Measurements from ENCODE around the gene ABCB4.
A peak's percentile ranks its signal among the peaks of the same experiment; 100 is the strongest.

The ABCB4 gene

DNA sequence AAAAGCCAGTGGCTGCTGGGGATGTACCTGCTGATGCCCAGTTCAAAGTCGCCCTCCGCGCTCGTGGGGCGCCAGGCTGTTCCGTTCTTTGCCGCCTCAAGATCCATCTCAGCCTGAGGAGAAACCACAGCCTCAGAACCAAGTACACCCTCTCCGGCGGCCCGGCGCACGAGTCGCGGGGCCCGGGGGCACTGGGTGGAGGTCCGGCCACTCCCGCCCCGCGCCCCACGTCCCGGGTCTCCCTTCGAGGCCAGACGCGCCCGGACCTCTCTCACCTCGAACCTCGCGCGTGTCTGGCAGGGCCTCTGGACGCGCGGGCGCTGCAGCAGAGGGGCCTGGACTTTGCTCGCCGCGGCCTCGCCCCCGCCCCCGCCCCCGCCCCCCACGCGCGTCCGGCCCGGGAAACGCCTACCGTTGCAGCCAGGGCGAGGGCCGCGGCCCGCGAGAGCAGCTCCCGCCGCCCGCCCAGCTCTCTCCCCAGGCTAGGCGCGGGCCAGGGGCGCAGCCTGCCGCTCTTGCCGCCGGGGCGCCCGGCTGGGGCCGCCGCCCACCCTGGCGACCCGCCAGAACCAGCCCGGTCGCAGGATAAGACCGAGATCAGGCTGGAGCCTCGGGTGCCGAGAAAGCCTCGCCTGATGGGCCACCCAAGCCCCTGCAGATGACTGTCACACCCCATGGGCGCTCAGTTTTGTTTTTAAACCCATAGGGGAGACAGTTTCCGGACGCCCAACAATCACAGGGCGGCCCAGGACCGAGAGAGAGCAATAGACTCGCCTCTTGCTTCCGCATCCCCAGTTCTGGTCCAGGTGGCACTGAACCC lies at the start of gene ABCB4:
ABCB4 (minus strand) TSS at position 322 of the 820 bp plus-strand sequence; CDS start at position 107, 215 bp downstream.
- peak; percentile 10 for DNase-seq

DNA sequence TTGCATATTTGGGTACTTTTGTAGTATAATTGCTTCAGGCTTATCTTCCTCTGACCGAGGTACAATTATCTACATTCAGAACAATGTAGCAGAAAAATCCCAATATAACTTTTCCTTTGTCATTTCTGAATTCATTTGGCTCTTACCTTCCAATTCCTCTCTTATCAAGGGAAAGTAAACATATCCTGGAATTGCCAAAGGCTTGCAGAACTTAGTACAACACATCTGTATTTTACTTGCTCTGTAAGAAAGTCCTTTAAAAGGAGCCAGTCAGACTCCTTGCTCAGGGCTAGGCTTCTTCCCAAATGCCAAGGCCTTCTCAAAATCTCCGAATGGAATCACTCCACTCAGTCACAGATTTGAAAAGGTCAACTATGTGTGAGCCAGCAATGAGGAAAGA lies 43.3 kb upstream of the ABCB4 start:
- DNase-seq = no peak

DNA sequence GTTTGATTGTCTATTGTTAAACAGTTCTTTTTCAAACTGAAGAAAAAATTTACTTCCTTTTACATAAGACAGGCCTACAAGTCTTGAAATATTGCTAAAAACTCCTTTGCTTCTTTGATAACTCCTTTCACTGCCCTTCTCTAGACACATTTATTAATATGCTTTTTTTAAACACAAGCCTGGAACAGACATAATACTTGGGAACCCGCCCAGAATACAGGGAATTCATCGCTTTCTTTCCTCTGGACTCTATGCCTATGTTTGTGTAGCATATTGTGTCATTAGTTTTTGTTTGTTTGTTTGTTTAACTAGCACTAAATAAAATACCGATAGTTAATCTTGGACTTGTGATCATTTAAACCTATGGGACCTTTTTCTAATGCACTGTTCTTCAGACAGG lies 42.4 kb upstream of the ABCB4 start:
- no peak for DNase-seq

DNA sequence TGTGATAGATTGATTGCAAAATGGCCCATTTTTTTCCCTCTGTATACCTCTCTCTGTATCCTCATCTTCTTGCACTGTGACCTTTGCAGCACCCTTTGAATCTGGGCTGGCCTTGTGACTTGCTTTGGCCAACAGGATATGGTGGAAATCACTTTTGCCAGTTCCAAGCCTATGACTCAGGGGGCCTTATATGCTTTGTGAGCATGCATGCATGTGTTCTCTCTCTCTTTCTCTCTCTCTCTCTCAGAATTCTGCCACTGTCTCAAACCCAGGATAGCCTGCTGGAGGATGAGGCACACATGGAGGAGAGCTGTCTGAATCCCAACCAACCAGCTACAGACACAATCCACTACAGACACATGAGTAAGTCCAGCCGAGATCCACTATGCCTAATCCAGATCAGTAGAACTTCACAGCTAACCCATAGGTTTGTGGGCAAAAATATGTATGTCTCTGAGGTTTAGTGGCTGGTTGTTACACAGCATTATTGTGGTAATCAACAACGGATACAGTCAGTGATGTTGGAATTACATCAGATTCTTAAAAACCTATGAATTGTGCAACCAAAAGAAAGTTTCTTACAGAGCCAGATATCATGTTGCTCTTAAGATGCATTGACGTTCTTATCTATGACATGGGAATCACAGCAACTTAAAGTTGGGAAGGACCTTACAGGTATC lies 41.8 kb upstream of the ABCB4 start:
- no peak for DNase-seq

DNA sequence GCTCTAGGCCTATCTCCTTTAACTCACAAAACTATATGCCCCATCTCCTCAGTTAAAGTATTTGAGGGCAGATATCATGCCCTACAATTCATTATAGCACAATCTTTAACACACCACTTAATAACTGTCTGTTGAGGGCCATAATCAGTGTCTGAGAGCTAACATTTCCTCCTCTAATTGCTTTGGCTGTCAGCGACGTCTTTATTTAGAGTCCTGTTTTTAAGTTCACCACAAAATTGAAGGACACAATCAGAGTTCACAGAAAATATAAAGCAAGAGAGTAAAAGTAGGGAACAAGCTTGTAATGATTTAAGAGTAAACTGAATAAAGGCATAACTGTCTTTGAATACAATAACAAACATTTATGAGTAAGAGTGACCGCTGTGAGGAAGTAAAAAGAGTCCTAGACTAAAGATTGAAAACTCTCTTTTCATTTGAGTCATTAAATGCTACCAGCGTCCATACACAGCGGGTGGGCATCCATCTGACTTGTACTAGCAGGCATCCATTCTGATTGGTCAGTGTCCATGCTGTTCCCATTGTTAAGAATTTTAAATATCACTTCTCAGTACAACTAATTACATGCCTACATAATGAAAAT lies 38.4 kb upstream of the ABCB4 start:
- DNase-seq = no peak

DNA sequence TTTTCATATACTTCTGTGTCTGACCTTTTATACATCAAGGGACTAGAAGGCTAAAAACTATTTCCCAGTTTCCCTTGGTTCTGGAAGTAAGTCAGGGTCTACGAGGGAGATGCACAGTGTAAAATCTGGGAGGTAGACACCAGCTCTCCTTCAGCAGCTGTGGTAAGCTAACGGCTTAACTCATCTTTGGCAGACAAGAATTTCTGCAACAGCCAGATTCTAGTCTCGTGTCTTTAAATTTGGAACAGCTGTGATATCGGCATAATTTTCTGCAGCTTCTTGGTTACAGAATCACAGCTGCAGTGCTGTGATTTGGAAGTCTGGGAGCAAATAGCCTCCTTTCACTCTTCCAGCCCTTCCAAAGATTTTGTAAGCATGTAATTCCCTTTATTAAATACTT lies 37.4 kb upstream of the ABCB4 start:
- DNase-seq = no peak

DNA sequence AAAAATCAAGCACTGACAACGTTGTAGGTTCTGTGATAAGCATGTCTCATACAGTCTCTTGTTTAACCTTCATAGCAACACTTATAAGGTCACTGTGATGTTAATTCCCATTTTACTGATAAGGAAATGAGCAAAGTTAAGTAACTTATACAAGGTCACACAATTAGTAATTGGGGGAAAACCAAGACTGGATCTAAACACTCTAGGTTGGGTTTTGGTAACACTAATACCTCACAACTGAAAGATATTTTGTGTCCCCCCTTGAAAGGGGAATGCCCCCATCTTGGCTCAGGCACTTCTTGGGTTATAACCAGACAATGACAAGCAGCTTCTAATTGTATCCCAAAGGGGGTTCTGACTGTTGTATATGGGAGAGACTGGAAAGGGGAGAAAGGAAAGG lies 36.0 kb upstream of the ABCB4 start:
- DNase-seq = no peak

DNA sequence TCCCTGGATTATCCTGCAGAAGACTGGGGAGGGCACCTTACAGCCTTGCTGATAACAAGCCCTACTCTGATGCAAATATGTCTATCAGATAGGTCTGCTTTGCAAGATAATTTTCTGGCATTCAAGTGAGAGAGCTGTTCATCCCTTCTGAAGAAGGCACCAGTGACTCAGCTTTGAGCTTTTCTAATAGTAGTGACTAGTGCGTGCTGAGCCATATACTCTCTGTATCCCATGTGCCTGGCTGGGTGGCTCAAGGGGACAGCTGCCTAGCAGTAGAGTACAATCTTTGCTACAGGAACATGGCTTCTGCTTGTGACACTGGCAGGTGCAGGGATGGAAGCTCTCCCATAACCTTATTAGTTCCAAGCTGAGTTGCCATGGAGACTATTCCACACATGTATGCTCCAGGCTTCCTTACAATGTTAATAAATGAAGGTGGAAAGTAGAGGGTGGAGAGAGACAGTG lies 35.0 kb upstream of the ABCB4 start:
- peak; percentile 67 for DNase-seq

DNA sequence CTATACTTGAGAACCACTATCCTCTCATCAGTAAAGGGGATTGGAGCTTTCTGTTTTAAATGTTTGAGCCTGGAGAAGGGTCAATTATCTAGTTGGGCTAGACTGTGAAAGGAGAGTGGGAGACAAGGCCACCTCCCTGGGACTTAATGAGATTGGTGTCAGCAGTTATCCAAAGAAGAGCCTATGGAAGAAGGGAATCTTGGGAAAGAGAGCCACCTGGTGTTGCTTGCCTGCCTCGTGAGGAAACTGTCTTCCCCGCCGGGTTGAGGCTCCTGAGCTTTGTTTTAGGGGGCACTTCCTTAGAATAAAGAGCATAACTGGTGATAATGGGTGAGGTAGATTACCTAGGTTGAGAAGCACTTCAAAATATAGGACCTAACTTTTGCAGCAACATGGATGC lies 32.0 kb upstream of the ABCB4 start:
- DNase-seq = no peak

DNA sequence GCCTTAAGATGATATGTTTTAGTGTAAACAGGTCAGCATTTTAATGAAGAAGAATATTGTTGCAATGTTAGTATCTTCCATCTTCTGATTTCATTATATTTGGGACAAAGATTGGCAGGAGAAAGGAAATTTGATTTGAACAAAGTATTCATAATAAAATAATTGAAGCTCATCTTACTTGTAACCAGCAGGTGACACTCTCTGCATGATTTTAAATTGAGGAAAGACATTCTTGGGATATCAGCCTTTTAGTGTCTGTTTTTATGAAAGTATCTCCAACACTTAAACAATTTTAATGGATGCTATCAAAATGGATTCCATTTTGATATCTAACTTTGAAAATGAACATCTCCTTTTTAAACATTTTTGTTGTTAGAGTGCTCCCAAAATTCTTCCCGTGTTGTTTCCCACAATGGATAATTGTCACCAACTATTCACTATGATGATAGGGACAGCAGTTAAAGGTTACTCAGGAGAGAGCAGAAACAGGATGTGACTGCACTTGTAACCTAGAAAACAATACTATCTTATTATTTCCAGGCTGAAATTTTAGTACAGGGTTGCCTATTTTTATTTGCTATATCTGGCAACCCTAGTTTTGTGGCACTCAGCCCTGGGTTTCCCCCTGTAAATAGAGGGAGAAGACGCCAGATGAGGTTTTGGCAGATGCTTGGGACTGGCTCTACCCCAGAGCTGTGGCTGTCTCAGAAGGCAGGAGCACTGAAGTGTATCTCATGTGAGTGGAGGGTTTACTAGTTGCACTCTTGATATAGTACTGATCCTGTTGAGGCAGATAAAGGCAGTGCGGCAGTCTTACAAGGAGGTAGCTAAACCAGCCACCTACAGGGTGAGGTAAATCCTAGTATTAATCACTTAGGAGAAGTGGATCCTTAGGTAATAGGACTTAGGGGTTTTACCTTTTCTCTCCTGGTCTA lies 31.0 kb upstream of the ABCB4 start:
- peak; percentile 32 for DNase-seq

DNA sequence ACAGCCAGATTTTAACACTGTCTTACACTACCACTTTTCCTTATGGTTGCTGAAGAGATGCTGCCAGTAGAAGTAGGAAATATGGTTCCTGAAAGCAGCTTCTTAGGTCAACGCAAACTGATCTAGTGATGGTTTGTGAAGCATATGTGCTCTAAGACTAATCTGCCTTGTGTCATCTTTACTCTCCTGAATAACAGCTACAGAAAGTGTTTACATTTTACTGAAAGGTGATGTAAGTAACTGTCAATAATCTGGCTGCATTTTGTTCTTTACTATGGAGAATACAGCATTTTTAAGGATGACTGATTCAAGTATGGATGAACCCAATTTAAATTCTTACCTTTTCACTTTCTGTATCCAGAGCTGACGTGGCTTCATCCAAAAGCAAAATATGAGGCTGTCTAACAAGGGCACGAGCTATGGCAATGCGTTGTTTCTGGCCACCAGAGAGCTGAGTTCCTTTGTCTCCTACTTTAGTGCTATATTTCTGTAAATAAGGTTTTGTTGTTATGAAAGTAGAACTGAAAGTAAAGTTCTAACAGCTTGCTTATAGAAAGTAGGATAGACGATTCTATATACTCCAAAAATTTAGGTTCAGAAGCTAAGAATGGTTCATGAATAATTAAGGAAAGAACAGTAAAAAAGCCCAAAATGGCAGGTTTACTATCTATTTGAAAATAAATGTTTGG lies 30.2 kb upstream of the ABCB4 start:
- no peak for DNase-seq

DNA sequence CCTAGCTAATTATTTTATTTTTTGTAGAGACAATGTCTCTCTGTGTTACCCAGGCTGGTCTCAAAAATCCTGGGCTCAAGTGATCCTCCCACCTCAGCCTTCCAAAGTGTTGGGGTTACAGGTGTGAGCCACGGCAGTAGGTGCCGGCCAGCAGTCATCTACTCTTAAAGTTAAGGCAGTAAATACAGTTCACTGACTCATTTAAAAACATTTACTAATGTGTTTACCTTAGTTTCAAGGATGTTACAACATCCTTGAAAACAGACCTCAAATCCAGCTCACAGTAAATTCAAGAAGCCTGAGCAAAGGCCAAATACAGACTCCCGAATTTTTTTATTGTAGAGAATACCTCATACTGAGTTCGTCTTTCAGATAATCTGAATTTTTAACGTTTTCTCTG lies 29.6 kb upstream of the ABCB4 start:
- no peak for DNase-seq

DNA sequence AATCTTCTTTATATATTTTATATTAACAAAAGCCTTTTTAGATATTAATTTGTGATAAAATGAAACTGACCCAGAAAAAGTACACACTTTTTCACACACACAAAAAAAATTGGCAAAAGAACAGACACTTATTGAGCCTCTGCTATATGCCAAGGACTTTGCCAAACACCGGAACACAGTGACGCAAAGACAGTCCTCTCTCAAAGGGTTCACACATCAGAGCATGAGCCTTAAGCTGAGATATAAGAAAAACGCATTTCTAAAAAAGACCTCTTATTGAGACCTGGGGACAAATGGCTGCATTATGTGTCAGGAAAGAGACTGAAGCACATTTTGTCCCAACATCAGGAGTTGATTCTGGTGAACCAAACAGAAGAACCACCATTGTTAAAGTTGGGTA lies 24.0 kb upstream of the ABCB4 start:
- no peak for DNase-seq

DNA sequence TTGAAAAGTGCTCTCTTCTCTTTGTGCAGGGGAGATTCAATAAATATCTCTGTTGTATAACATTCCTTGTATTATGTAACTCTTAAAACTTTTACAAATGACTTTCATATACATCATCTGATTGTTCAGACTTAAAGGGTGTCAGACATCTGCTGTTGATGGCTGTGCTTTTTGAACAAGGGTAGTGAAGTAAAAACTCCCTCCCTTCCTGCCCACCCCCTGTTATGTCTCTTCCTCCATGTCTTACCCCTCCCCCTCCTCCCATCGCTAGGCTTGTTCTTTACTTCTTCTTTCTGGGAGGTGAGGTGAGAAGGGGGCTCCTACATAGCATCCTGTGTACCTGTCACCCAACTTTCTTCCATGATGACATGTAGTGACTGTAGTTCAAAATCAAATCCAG lies 23.4 kb upstream of the ABCB4 start:
- no peak for DNase-seq

DNA sequence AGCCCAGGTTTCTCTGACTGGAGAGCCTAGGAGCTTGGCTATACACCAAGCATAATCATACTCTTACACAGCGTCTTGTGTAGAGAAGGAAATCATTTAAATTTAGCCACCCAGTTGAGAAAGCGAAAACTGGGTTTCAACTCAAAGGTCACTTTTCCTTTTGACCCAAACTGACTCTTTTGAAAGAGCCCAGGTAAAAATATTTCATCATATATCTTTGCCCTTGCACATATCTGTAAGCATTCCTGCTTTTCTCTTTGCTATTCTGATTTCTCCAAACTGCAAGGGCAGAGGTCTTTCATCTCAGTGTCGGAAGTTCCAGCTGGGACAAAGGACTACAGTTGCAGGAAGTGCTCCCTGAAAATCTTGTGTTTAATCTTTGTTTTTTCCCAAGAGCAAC lies 22.0 kb upstream of the ABCB4 start:
- no peak for DNase-seq

DNA sequence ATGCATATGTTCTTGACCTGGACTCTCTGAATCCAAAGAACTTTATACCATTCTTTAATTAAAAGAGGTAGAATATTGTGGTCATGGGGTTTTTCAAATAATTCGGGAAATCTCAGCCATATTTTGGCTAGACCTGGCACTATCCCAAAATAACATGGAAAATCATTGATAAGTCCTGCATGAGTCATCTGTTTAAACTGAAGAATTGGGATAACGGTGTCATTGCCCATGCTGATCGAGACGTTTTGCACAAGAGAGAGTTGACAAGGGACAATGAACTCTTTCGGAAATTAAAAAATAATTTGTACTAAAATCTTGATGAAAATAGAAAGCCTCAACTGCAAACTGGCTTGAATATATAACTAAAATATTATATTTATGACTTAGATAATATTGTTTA lies 19.9 kb upstream of the ABCB4 start:
- DNase-seq = no peak

DNA sequence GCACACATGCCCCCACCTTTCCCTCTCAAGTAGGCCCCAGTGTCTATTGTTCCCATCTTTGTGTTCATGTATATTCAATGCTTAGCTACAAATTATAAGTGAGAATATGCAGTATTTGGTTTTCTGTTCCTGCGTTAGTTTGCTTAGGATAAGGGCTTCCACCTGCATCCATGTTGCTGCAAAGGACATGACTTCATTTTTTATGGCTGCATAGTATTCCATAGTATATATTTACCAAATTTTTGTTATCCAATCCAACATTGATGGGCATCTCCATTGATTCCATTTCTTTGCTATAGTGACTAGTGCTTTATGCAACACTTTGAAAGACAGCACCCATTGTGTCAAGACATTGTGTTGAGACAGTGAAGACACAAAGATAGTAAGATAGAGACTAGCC lies 19.0 kb upstream of the ABCB4 start:
- no peak for DNase-seq

DNA sequence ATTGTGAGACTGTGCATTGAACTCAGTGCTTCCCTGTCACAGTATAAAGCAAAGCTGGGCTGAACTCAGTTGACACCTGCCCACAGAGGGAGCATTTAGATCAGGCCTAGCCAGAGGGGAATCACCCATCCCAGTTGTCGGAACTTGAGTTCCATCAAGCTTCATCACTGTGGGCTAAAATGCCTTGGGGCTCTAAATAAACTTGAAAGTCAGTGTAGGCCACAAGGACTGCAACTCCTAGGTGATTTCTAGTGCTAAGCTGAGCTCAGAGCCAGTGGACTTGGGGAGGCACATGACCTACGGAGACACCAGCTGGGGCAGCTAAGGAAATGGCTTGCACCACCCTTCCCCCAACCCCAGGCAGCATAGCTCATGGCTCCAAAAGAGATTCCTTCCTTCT lies 7.7 kb upstream of the ABCB4 start:
- no peak for DNase-seq

DNA sequence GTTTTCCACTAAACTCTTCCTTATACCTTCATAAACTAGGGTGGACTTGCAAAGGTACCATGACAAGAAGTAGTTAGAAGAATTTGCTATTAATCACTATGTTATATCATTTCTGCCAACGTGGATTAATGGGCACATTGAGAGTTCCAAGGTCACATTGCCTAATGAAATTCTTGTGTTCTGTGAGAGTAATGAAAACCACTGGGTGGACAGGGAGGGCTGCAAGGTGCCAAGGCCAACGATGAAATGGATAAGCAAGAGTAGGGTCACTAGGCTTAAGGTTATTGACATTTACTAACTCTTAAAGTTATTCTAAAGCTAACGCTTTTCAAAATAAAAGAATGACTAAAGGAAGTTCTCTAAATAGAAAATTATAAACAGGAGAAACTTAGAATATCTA lies 6.6 kb upstream of the ABCB4 start:
- no peak for DNase-seq

DNA sequence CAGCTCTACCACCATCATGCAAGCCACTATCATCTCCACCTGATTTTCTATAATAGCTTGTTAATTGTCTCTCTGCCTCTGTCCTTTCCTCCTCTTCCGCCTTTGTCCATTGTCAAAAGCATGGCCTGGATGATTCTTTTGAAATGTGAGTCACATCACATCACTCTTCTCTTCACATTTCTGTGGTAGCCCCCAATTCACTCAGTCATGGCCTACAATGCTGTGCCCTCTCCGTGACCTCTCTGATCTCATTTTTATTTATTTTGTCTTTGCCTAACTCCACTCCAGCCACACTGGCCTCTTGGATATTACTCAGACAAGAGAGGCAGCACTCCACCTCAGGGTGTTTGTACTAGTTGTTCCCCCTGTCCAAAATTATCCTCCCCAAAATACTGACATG lies 4.9 kb upstream of the ABCB4 start:
- no peak for DNase-seq

DNA sequence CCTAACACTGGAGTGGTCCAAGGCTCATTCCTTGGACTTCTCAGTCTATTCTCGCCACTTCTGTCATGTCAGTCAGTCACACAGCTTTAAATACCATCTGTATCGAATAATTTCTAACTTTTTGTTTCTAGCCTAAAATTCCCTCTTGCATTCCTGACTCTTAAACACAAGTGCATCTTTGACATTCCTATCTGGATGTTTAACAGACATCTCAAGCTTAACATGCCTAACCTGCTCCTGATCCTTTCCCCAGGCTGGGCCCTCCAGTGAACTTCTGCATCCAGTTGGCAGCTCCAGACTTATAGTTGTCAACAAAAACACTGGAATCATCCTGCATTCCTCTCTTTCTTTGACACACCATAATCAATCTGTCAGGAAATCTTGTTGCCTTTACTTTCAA lies 4.5 kb upstream of the ABCB4 start:
- DNase-seq = no peak

DNA sequence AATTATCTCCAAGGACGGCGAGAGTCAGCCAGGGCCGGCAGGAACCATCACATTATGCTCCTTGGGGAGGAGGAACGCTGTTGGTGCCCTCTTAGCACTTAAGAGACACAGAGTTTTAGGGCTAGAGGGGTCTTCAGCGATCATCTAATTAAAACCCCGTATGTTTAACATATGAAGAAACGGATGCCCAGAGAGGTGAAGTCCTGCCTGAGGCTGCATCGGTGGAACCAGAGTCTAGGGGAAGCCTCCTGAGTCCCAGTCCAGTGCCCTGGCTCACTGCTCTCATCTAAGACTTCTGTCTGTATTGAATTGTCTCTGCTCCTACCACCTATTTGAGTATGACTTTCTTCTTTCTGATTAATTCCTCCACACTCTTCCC lies 688 bp upstream of the ABCB4 start:
- DNase-seq = no peak
